ENCODE data around the gene AFF3. TPM values are rescaled to one million over a fixed set of nuclear protein-coding genes. Genes with fewer than 3 reads are reported as not detected.

AFF3 gene
- total RNA-seq, 1 donor from 2014 or later = 44.6 TPM

DNA sequence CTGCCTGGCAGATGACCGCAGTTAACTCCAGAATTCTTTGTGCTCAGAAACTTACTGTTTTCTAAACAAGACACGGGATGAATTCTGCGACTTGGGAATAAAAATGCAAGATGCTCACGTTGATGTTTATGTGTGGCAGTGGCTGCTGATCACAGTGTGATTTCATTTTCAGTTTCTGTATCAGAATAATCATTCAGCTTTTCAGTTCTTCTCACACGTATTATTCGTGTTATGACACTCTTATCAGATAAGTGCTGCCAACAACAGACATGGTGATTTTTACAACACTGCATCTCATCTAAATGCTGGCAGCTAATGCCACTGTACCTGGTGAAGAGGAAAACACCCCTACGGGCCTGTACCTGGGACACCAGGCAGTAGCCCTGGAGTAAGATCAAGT is 379.7 kb downstream of the AFF3 start:
- no peaks in the 10 kb centered on the region for H3K4me1 ChIP-seq
- no peak overlapping the region for H3K27ac ChIP-seq
- H3K27me3 ChIP-seq = no peaks in the 10 kb centered on the region
- no peak for TF ChIP-seq CTCF (IDR thresholded peaks at IDR 0.05)
- no peaks in the 10 kb centered on the region for H3K9me3 ChIP-seq
- H3K4me3 ChIP-seq = no peak overlapping the region
- intact Hi-C loops (cut with DNase I) = no loop called here
- no peak for DNase-seq
- no peak for ATAC-seq
- H3K36me3 ChIP-seq = no peaks in the 10 kb centered on the region

DNA sequence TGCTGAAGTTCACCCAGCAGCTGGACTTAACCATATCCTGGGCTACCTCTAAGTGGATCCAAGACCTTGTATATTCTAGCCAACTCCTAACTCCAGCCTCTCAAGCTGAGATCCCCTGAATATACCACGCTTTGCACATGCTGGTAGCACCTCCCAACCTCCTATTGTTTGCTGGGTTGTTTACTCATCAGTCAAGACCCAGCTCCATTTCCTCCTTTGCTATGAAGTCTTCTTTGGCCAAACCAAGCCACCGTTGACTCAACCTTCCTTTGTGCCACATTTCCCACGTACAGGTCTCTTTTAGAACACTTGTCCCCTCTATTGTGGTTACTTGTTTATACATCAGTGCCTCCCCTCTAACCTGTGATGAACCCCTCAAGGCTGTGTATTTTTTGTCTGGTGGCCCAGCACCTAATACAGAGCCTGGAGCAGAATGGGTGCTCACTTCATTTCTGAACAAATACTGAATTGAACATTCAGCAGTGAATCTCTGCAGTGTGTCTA is 384.7 kb downstream of the AFF3 start:
- Histone ChIP-seq H3K27ac (no peak overlapping the region), H3K4me1 (no peaks in the 10 kb centered on the region), H3K4me3 (no peak overlapping the region), H3K9me3 (no peaks in the 10 kb centered on the region), H3K36me3 (no peaks in the 10 kb centered on the region), H3K27me3 (no peaks in the 10 kb centered on the region)
- DNase-seq (no peak), ATAC-seq (no peak)
- TF ChIP-seq CTCF (IDR thresholded peaks at IDR 0.05) = no peak
- intact Hi-C loops (cut with DNase I) = no loop called here

DNA sequence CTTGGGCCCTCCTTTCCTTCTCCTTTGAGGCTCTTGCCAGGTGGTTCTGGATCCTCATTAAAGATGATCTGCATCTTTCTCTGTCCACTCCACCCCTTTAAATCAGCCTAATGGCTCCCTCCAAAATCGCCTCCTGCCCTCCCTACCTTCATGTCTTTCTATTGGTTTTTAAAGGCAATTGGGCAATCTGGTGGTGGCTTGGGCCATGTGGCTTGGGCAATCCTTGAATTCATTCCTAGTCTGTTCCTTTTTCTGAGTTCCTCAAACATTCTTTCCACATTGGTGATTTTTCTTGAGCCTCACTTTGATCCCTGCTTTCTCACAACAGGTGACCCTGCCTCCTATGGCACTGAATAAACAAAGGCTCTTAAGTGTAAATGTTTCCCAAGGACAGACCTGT is 386.3 kb downstream of the AFF3 start:
- H3K4me3 ChIP-seq = no peak overlapping the region
- no peaks in the 10 kb centered on the region for H3K4me1 ChIP-seq
- no peaks in the 10 kb centered on the region for H3K9me3 ChIP-seq
- intact Hi-C loops (cut with DNase I) = no loop called here
- H3K36me3 ChIP-seq = no peaks in the 10 kb centered on the region
- peak; percentile 74 for ATAC-seq
- H3K27ac ChIP-seq = no peak overlapping the region
- TF ChIP-seq CTCF (IDR thresholded peaks at IDR 0.05) = no peak
- no peak for DNase-seq
- no peaks in the 10 kb centered on the region for H3K27me3 ChIP-seq

DNA sequence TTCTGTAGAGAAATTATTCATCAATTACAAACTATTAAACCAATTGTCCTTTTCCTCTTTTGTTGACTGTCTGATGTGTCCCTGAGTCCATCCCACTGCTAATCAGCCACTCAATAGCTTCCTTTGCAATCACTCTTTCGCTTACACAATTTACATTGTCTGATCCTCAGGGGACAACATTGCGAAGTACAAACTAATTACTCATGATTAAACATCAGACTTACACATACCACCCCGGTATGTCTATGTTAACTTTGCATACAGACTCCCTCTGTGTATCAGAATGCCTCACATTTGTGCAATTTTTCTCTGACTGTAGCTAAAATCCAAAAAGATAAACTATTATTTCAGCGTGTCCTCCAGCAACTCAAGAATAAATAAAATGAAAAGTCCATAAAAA is 388.2 kb downstream of the AFF3 start:
- H3K27me3 ChIP-seq = no peaks in the 10 kb centered on the region
- ATAC-seq (peak; percentile 26), DNase-seq (no peak)
- H3K9me3 ChIP-seq = no peaks in the 10 kb centered on the region
- H3K4me1 ChIP-seq = no peaks in the 10 kb centered on the region
- no peak overlapping the region for H3K4me3 ChIP-seq
- intact Hi-C loops (cut with DNase I) = no loop called here
- no peaks in the 10 kb centered on the region for H3K36me3 ChIP-seq
- no peak for TF ChIP-seq CTCF (IDR thresholded peaks at IDR 0.05)
- no peak overlapping the region for H3K27ac ChIP-seq

DNA sequence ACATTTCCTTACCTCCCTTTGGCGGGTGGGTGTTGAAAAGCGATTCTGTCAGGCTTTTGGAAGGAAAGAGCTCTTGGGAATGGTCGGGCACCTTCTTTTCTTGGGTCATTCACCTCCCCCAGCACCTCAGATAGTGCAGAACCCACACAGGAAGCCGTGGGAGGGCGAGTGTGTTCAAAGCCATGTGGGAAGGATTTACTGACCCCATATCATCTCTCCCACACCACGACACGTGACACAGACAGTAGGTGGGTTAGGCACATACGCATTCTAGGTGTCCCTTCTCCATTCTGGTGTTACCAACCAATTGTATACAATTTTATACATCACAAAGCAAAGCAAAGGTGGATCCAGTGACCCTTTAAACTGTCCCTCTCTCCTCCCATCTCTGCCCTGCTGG is 388.9 kb downstream of the AFF3 start:
- no peak overlapping the region for H3K4me3 ChIP-seq
- H3K9me3 ChIP-seq = no peaks in the 10 kb centered on the region
- no peaks in the 10 kb centered on the region for H3K36me3 ChIP-seq
- ATAC-seq (no peak), DNase-seq (no peak)
- no peak overlapping the region for H3K27ac ChIP-seq
- no peaks in the 10 kb centered on the region for H3K27me3 ChIP-seq
- no peak for TF ChIP-seq CTCF (IDR thresholded peaks at IDR 0.05)
- intact Hi-C loops (cut with DNase I) = no loop called here
- H3K4me1 ChIP-seq = no peaks in the 10 kb centered on the region

DNA sequence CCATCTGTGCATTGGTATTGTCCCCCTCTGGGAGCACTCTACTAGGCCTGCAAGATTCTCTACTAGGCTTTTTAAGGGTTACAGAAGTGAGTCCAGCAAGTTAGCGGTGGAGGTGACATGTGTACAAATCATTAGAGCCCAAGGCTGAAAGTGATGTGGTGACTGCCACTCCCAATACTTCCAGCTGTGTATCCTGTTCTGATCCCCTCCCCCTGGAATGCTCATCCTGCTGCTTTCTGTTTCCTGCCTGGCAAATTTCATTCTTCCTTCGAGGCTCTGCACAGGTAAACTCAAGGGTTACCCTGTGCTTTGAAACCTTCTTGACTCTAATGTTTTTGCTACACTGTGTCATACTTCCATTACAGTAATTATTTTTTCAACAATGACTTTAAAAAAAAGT is 394.0 kb downstream of the AFF3 start:
- DNase-seq (no peak), ATAC-seq (no peak)
- Histone ChIP-seq H3K27ac (no peak overlapping the region), H3K27me3 (no peaks in the 10 kb centered on the region), H3K4me1 (no peaks in the 10 kb centered on the region), H3K4me3 (no peak overlapping the region), H3K9me3 (no peaks in the 10 kb centered on the region), H3K36me3 (no peaks in the 10 kb centered on the region)
- intact Hi-C loops (cut with DNase I) = no loop called here
- TF ChIP-seq CTCF (IDR thresholded peaks at IDR 0.05) = no peak
